Measurements from ENCODE around the gene GOSR2.
"Not testable (repeated sequence)": the region's sequence is repeated elsewhere in the genome, so short reads cannot be mapped to it uniquely, and the experiment has no call there.

The GOSR2 gene

GRCh38 chr17:46917516-46917915 is 5.4 kb upstream of the GOSR2 start:
- in situ Hi-C loops (cut with HindIII; ENCODE audit: low pct_ligation_motif_present, low pct_unique_long_range_greater_than_20kb, low sequenced_read_pairs): no loop called here
- DNase-seq: no peak

- DNase-seq; in situ Hi-C loops (cut with HindIII; ENCODE audit: low pct_ligation_motif_present, low pct_unique_long_range_greater_than_20kb, low sequenced_read_pairs): not testable (repeated sequence)
Measured at GRCh38 chr17:46921962-46922361, 998 bp upstream of the GOSR2 start.

- in situ Hi-C loops (cut with HindIII; ENCODE audit: low pct_ligation_motif_present, low pct_unique_long_range_greater_than_20kb, low sequenced_read_pairs): no loop called here
- no peak for DNase-seq
Measured at GRCh38 chr17:46922487-46922803, 515 bp upstream of the GOSR2 start.

GRCh38 chr17:46925185-46925868 is 2.4 kb downstream of the GOSR2 start:
- in situ Hi-C loops (cut with HindIII; ENCODE audit: low pct_ligation_motif_present, low pct_unique_long_range_greater_than_20kb, low sequenced_read_pairs): no loop called here
- DNase-seq: no peak

- DNase-seq: no peak
- in situ Hi-C loops (cut with HindIII; ENCODE audit: low pct_ligation_motif_present, low pct_unique_long_range_greater_than_20kb, low sequenced_read_pairs): no loop called here
Measured at GRCh38 chr17:46928467-46929261, 5.7 kb downstream of the GOSR2 start.

- in situ Hi-C loops (cut with HindIII; ENCODE audit: low pct_ligation_motif_present, low pct_unique_long_range_greater_than_20kb, low sequenced_read_pairs): no loop called here
- DNase-seq: no peak
Measured at GRCh38 chr17:46929413-46929812, 6.5 kb downstream of the GOSR2 start.

GRCh38 chr17:46930051-46930450 is 7.1 kb downstream of the GOSR2 start:
- no peak for DNase-seq

GRCh38 chr17:46931596-46931995 is 8.6 kb downstream of the GOSR2 start:
- in situ Hi-C loops (cut with HindIII; ENCODE audit: low pct_ligation_motif_present, low pct_unique_long_range_greater_than_20kb, low sequenced_read_pairs): no loop called here
- no peak for DNase-seq

More at GRCh38 chr17:46930051-46930450, 7.1 kb downstream of the GOSR2 start:
- in situ Hi-C loops (cut with HindIII; ENCODE audit: low pct_ligation_motif_present, low pct_unique_long_range_greater_than_20kb, low sequenced_read_pairs): no loop called here

- no peak for DNase-seq
- in situ Hi-C loops (cut with HindIII; ENCODE audit: low pct_ligation_motif_present, low pct_unique_long_range_greater_than_20kb, low sequenced_read_pairs): no loop called here
Measured at GRCh38 chr17:46935658-46936266, 12.8 kb downstream of the GOSR2 start.

GRCh38 chr17:46940692-46941404 is 17.9 kb downstream of the GOSR2 start:
- in situ Hi-C loops (cut with HindIII; ENCODE audit: low pct_ligation_motif_present, low pct_unique_long_range_greater_than_20kb, low sequenced_read_pairs): no loop called here
- peak; percentile 70 for DNase-seq

GRCh38 chr17:46942441-46943217 is 19.7 kb downstream of the GOSR2 start:
- peak; percentile 74 for DNase-seq
- in situ Hi-C loops (cut with HindIII; ENCODE audit: low pct_ligation_motif_present, low pct_unique_long_range_greater_than_20kb, low sequenced_read_pairs): no loop called here

- no peak for DNase-seq
- in situ Hi-C loops (cut with HindIII; ENCODE audit: low pct_ligation_motif_present, low pct_unique_long_range_greater_than_20kb, low sequenced_read_pairs): no loop called here
Measured at GRCh38 chr17:46943218-46943500, 20.2 kb downstream of the GOSR2 start.

GRCh38 chr17:46943501-46944393 is 20.8 kb downstream of the GOSR2 start:
- no peak for DNase-seq
- in situ Hi-C loops (cut with HindIII; ENCODE audit: low pct_ligation_motif_present, low pct_unique_long_range_greater_than_20kb, low sequenced_read_pairs): no loop called here

GRCh38 chr17:46944931-46945330 is 22.0 kb downstream of the GOSR2 start:
- DNase-seq: no peak
- in situ Hi-C loops (cut with HindIII; ENCODE audit: low pct_ligation_motif_present, low pct_unique_long_range_greater_than_20kb, low sequenced_read_pairs): no loop called here

GRCh38 chr17:46947216-46947615 is 24.3 kb downstream of the GOSR2 start:
- in situ Hi-C loops (cut with HindIII; ENCODE audit: low pct_ligation_motif_present, low pct_unique_long_range_greater_than_20kb, low sequenced_read_pairs): no loop called here
- no peak for DNase-seq

- no peak for DNase-seq
- in situ Hi-C loops (cut with HindIII; ENCODE audit: low pct_ligation_motif_present, low pct_unique_long_range_greater_than_20kb, low sequenced_read_pairs): no loop called here
Measured at GRCh38 chr17:46948544-46948943, 25.6 kb downstream of the GOSR2 start.

- in situ Hi-C loops (cut with HindIII; ENCODE audit: low pct_ligation_motif_present, low pct_unique_long_range_greater_than_20kb, low sequenced_read_pairs): no loop called here
- no peak for DNase-seq
Measured at GRCh38 chr17:46949291-46950174, 26.6 kb downstream of the GOSR2 start.

All from ACHN (cell line).